Left hindlimb (tissue), 1 donor: ENCODE data around the gene CEP43.

Experiments
- DNase-seq: peaks from one replicate; pipeline ENCODE4 v3.0.0-alpha.2; 2018

Gene CEP43

DNA sequence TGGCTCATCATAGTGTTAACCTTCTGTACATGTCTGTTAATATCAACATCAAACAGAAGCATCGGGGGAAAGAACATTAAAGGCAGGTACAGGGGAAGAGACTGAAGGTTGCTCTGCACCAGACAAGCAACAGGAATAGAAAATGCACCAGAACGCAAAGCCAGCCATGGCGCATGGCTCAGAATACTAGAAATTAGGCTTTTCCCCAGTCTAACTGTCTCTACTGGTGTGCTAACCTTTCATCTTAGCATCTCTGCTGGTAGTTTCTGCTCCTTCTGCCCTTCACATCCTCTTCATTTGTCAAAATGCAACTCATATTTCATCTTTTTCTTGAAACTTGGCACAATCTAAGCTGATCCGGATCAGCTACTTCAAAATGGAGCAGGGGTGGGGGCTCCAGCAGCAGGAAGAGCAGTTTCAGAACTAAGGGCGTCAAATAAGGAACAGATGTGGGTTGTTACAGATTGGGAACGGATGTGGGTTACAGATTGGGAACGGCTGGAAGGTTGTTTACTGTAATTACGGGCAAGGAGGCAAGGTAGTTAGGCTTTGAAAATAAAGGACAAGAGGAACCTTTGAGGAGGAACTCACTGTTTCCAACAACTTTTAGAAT, 29.7 kb upstream of the CEP43 start:
- no peak for DNase-seq

DNA sequence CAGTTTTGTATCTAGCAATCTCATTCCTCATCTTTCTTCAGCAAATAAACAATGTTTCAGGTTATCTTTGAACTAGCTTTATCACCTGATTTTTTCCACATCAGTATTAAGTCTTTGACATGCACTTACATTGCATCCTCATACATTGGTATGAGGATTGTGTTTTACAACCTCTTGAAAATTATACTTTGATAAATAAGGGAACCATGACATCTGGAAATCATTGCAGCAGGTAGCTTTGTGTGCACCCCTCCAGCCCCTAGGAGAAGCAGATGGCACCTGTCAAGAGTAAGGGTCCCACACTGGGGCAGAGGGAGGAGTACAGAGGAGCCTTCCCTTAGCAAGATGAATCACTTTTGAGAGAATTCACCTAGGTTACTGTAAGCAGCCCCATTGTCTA, 29.1 kb upstream of the CEP43 start:
- no peak for DNase-seq

DNA sequence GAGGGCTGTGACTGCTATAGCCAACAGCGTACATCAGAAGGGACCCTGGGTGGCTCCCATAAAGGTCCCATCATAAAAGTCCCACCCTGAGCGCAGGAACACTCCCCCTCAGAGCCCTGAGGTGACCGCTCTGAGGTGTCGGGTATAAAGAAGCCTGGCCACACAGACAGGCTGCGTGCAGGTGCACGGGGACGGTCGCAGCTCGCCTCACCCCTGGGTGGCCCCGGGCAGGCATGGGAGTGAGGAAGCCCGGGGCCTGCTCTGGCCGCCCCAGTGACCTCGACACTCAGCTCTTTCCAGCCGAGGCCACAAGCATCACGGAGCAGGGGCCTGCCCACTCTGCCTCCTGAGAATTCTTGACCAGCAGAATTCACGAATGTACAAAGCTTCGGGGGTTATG, 28.4 kb upstream of the CEP43 start:
- DNase-seq, result no peak

DNA sequence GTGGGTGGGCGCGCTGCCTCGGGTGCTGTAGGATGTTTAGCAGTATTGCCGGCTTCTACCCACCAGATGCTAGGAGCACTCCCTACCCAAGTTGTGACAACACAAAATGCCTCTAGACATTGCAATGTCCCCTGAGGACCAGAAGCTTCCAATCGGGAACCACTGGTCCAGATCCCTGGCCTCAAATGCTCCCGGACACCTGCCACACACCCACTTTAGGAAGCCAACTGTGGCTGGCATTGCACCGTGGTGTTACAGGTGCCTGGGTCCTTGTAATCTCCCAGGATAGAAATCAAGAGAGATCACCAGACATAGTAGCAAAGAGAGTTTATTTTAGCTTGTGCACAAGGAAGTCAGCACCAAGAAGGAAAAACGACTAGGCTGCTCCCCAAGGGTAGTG, 27.9 kb upstream of the CEP43 start:
- DNase-seq, result no peak

DNA sequence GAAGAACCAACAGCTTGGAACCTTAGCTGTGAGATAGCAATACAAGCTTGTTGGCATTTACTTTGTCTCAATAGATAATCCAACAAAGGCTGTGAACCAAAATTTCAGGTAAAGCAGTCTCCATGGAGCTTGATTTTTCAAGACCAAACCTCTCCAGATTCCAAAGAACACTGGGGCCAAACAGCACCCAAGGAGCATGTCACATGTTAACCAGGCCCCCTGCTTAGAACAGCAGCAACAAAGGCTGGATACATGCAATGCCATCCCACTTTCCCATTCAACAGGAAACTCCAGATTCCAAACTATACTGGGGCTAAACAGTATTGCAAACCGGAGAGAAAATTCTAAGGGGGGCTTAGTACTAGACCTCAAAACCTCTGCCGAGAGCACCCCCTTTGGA, 27.1 kb upstream of the CEP43 start:
- no peak for DNase-seq

DNA sequence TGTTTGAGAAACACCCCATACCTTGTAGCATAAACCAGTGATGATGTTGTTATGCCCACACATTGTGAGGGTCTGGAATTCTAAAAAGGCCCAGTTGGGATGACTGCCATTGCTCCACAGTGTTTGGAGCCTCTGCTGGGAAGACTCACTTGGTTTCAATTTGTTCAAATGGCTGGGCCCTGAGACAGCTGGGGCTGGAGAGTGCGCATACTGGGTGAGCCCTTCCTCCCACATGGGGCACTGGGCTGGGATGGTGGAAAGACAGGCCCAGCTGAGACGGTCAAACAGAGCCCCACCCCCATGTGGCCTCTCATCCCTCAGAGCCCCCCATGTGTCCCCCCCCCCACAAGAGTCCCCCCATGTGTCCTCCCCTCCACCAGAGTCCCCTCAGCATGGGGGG, 22.6 kb upstream of the CEP43 start:
- DNase-seq, result no peak

DNA sequence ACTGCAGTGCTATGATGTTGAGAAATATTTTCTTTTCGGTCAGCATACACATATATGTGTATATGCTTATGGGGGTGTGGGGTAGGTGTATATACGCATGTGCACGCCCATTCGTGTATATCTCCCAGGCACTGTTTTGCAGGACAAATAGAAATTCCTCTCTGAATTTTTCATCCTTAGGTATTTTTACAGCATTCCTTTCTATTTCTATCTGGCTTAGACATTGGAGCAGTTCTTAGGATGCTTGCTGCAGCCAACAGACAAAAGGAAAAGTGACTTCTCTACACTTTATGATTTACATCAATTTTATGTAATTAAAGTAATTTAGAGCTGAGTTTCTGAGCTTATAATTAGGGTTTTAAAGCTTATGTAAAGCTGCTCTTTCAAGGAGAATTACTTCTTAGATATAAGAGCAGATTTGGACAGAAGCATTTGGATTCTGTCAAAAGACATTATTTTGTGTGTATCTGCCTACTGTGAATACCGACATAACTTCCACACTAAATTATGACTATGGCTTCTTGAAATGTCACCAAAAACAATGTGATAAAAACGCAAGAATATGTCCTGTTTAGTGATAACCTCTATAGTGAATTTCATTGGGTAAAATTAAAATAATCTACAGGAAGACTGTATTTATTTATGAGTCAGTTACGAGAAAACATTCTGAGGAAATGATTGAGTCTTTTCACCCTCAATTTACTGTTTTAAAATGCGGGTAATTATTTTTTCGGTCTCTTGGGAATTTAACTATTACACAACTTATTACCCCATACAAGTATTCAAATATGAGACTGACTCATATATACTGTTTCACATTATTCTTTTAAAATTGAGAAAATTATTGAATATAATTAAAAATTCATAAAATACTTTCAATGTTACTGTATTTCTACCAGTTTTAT, 21.3 kb upstream of the CEP43 start:
- no peak for DNase-seq

DNA sequence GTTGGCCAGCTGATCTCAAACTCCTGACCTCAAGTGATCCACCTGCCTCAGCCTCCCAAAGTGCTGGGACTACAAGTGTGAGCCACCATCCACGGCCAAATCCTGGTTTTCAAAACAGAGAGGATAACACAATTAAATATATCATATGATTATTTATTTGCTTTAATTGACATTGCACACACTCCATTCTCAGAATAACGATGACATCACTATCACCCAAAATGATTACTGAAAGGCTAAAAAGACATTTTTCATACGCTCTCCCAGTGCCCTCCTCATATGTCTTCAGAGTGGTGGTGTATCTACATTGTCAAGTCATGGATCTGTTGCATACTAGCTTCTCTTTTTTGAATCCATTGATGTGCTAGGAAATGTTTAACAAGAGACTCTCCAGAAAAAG, 18.5 kb upstream of the CEP43 start:
- no peak for DNase-seq

DNA sequence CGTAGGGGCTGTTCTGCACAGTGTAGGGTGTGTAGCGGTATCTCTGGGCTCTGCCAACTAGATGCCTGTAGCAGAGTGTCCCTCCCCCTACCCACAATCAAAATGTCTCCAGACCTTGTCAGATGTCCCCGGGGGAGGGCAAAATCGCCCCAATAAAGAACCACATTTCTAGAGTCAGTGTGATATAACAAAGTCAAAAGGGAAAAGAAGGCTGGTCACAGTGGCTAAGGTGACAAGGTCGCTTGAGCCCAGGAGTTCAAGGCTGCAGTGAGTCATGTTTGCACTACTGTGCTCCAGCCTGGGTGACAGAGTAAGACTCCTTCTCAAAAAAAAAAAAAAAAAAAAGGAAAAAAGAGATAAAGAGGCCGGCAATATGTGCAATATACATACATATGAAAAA, 11.7 kb upstream of the CEP43 start:
- DNase-seq, result no peak

DNA sequence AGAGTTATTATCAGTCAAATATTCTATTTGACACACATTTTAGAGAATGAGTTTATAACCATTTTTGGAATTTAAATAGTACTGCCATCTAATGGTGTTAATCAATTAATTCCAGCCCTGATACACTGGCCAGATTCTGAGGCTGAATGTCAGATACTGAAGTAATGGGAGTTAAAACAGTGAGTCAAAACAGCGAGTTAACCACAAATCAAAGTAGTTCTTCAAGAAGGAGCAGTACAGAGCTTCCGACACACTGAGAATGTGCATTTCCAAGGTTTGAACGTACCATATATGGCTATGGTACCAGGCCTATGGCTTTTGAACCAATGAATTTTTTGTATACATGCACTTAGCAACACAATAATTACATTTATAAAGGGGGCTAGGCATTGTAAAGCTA, 11.3 kb upstream of the CEP43 start:
- DNase-seq, result no peak

DNA sequence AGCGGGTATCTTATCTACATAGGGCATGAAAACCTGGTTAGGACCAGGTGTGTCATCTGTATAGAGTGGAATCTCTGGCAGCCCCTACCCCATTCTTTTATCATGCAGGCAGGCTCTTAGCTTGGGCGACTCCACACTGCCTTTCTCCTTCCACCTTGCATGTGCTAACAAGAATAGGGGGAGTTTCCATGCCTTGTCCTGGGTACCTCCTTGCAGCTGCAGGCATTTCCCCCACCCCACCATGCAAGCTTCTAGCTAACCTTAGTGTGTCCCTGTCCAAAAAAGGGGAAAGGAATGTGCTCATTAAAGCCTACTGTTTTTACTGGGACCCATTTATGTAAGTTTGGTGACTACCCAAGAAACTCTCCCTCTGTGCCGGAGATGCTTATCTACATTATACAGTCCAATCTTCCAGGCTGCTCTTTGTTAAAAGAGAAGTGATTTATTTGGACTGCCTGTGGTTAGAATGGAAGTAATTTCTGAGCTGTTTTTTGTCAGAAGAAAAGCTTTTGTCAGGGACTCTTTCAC, 10.5 kb upstream of the CEP43 start:
- DNase-seq, result no peak

DNA sequence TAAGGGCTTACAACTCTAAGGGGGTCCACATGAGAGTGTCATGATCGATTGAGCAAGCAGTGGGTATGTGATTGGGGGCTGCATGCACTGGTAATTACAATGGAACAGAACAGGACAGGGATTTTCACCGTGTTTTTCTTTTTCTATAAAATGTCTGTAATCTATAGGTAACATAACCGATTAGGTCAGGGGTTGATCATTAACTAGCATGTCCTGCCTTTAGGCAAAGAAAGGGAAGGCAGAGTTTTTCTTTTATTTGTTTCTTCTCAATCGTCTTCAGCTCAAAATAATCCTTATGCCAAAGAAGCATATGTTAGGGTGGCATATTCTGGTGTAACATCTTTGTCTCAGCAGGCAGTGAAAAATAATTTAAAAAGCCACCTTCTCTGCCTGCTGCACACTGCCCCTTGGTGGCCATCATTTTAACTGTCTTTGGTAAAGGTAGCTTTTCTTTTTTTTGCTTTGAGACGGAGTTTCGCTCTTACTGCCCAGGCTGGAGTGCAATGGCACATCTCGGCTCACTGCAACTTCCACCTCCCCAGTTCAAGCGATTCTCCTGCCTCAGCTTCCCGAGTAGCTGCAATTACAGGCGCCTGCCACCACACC, 9.7 kb upstream of the CEP43 start:
- DNase-seq, result no peak

DNA sequence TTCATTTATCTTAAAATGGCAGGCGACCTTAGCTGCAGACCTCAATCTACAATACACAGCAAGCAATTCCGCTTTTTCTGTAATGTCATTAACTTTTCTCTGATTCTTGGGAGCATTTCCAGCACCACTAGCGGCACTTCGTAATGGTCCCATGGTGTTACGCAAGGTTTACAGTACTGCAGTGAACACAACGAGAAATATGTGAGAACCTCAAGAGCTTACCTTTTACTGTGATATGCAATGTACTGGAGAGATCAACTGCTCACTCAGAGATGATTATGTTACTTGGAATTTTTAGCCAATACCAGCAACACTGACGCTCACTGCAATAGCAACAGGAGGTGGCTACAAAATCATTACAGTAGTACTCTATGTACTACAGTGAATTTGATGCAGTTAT, 2.8 kb upstream of the CEP43 start:
- no peak for DNase-seq

DNA sequence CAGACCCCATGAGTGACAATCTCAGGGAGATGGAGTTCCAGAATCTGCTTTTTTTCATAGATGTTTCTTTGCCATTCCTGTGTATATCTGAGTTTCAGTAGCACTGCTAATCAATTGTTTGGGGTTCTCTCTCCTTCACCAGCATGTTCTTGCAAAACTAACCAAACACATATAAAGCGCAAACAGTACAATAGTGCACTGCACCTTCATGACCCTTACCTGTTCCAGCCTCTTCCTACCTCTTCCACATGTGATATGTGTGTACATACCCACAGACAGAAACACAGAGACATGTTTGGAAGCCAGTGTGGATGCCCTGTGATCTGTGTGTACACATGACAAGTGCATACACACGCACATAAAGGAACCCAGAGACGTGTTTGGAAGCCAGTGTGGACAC, 1.8 kb upstream of the CEP43 start:
- no peak for DNase-seq

DNA sequence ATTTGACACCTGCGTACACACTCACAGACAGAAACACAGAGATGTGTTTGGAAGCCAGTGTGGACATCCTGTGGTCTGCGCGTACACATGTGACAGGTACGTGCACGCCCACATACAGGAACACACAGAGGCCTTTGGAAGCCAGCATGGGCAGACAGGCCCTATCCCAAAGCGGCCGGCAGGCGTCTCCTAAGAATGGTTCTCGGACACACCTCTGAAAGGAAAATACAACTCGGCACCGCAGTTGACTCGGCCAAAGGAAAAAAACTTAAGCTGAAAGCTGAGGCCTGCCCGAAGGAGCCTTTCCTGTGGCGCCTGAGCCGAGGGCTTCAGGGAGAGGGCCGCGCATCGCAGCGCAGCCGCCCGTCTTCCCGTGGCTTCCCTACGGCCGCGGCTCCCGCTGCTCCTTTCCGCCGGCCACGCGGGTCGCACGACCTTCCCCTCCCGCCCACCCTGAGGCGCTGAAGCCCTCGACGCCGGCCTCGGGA, 1.4 kb upstream of the CEP43 start:
- DNase-seq, result peak; percentile 58

DNA sequence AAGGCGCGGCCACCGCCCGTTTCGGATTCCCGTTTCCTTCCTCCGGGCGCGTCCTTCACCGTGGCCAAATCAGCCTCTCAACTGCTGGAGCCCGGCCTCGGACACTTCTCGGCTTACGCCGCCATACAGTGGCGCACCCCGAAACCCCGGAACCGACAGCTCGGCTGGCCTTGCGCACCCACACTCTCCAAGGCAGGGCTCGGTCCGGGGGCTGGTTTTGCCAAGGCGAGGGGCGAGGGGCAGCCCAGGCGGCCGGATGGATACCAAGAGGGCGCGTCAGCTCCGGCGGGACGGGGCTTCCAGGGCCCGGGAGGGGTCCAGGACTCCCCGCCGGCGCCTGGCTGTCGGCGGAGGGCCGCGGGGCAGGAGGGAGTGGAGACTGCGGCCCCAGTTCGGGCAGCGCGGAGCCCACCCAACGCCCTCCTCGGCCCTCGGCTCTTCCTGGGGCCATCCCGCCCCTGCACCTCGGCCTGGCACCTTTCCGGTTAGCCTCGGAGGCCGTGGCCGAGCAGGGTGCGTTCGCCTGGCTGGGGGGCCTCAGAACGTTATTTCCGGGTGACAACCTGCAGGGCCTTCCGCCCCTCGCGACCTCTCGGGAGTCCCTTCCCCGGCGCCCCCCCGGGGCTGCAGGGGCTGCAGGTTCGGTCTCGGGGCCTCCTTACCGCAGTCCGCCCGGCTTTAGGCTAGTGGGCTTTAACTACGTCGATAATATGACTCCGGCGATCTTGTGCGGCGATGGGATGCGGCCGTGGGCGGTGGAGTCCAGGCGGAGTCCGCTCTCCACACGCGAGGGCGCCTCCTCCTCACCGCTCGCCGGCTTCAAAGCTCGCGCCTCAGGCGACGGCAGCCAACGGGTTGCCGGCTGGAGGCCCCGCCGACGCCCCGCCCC, 697 bp upstream of the CEP43 start:
- no peak for DNase-seq

DNA sequence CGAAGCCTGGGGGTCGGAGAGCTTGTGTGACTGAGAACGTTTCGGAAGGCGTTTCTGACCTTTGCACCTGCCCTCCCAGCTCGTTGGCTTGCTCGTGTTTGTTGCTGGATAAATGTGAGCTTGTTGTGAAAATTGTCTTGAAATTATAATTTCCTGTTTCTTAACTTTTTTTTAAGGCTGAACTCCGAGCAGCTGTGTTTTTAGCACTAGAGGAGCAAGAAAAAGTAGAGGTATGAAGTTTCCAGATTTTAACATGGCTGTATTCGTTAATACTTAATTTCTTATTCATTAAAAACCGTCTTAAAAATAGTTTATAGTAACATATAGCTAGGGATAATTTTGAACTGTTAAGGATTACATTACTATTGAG, 672 bp downstream of the CEP43 start:
- no peak for DNase-seq

DNA sequence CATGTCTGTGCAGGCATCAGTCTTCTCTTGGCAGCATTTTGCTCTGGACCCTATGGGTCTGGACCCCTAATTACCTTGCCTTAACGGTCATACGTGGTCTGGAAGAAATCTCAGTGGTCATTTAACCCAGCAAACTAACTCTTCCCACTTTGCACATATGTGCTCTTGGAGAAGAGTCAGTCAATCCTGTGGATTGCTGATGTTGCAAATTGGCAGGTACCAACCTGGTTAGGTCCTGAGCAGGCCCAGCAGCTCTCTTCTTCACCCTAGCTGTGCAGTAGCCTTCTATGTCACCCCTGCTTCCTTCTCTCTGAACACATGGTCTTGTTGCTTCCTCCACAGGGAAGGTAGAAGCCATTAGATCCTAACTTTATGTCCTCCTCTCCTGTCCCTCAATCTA, 1.6 kb downstream of the CEP43 start:
- DNase-seq, result no peak

DNA sequence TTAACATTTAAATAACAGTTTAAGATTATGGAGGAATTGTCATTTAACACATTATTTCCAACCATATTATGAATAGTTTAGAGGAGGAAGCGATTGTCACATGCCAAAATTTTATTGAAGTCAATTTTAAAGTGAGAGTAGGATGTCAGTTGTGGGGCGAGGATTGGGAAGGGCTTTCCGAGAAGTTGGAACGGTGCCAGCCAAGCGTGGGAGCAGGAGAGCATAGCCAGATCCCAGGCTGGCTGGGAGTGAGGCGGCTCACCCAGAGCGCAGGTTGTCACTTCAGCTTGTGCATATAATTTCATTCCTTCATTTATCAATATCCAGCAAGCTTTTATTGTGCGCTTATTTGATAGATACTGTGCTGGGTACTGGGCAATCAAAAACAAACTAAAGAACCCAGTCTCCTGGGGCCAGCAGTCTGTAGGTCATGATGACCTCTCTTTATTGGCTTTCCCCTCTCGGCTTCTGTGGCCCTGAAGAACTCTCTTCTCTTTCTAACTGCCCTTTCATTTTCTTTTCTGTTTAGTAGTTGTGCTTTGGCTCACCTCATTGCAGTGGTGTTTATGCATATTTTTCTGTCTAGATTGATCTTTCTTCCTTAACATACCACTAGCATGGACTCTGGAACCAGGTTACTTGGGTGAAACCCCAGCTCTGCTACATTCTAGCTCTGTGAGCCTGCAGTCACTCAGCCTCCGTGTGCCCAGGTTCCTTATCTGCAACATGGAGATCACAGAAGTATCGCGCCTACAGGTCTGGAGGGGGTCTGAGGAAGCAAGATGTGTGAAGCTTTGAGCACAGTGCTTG, 6.4 kb downstream of the CEP43 start:
- no peak for DNase-seq

DNA sequence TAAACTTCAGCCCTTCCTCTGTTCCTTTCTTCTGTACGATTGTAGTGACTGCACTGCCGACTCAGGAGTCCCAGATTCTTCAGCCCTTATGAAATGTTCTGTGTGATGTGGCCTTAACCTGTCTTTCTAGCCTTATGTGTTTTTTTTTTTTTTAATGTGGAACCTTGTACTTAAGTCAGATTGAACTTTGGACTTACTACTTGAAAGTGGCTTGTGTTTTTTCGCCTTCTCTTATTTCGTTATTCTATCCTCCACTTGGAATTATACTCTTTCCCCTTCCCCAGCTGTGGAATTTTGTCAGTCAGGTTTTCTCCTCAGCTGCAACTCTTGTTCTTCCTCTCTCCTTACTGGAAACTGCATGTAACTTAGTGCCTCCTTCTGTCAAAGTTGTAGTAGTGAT, 8.8 kb downstream of the CEP43 start:
- DNase-seq, result no peak

DNA sequence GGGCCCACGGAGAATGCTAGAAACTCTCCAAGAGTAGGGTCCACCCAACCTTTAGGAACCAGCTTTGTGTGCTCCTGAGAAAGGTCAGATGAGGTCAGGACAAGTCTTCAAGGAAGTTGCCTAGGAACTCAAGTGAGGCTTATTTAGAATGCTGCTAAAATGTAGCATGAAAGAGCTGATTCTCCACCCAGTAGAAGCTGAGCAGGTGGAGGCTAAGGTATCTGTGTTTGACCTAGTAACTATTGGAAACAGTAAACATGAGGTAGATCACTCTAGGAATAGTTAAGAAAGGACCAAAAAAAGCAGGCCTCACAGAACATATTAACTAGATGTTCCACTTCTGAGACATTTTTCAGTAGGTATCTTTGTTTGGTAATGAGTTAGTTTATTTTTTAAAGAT, 13.9 kb downstream of the CEP43 start:
- DNase-seq, result no peak

DNA sequence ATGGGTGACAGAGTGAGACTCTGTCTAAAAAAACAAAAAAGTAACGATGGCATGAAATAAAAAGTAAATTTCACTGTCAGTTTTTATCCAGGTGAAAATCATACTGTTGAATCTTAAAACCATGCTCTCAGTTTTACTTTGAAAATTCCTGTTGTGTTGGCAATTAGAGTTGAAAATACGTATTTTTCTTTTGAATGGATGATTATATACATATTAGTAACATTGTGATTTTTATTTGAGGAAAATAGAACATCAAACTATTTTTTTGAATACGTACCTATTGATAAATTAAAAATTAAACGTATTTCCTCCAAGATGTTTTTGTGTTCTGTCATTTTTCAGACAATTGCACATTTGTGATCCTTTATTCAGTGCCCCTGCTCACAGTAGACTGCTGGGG, 14.7 kb downstream of the CEP43 start:
- no peak for DNase-seq
